ENCODE results near the gene PDCD6IP. TPM values are rescaled to one million over a fixed set of nuclear protein-coding genes. Genes with fewer than 3 reads are reported as not detected.

PDCD6IP gene
- total RNA-seq, 3 donors from 2014 or later, result 152 to 242 (median 204) TPM

DNA sequence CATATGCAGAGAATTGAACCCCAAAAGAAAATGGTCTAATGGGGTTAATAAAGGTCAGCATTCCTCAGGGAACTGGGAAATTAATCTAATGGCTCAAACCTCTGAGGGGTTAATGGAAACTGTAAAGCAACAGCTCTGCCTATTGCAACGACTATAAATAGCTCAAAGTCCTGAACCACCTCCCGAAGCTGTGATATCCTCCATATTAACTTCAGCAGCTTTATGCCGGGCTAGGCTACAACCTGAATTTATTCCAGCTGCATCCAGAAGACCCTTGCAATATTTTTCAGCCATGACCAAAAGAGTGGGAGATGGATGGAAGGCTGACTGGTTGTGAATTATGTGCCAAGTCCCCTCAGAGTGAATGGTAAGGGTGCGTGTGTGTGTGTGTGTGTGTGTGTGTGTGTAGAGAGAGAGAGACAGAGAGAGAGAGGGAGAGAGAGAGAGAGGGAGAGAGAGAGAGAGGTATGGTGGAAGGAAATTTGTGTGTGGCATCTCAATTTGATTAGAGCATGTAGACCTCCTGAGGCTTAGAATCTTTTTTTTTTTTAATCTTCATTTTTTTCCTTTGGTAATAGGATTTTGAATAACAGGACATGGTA lies 109.9 kb downstream of the PDCD6IP start:
- Histone ChIP-seq H3K4me1 (no peaks in the 10 kb centered on the region), H3K36me3 (no peaks in the 10 kb centered on the region), H3K9me3 (no peaks in the 10 kb centered on the region), H3K27me3 (no peaks in the 10 kb centered on the region), H3K27ac (no peak overlapping the region), H3K4me3 (no peak overlapping the region)
- TF ChIP-seq POLR2A (IDR thresholded peaks at IDR 0.05) (no peak), POLR2AphosphoS5 (IDR thresholded peaks at IDR 0.05) (no peak)
- intact Hi-C loops (cut with DNase I; ENCODE audit: low total_unique reads), result no loop called here
- DNase-seq (ENCODE audit: low spot score in 2 of 2), result no peak

- intact Hi-C loops (cut with DNase I; ENCODE audit: low total_unique reads), result no loop called here
- DNase-seq (ENCODE audit: low spot score in 2 of 2), result no peak
- no peak for TF ChIP-seq POLR2A (IDR thresholded peaks at IDR 0.05)
- no peak for TF ChIP-seq CTCF (IDR thresholded peaks at IDR 0.05)
- TF ChIP-seq POLR2AphosphoS5 (IDR thresholded peaks at IDR 0.05), result no peak
- Histone ChIP-seq H3K27me3 (no peaks in the 10 kb centered on the region), H3K4me1 (no peaks in the 10 kb centered on the region), H3K27ac (no peak overlapping the region), H3K4me3 (no peak overlapping the region), H3K9me3 (no peaks in the 10 kb centered on the region), H3K36me3 (no peaks in the 10 kb centered on the region)
Observed at GRCh38 chr3:33909547-33909946, 111.1 kb downstream of the PDCD6IP start.

- no peaks in the 10 kb centered on the region for H3K9me3 ChIP-seq
- no peaks in the 10 kb centered on the region for H3K4me1 ChIP-seq
- H3K27me3 ChIP-seq, result no peaks in the 10 kb centered on the region
- no peak for DNase-seq (ENCODE audit: low spot score in 2 of 2)
- intact Hi-C loops (cut with DNase I; ENCODE audit: low total_unique reads), result no loop called here
- H3K27ac ChIP-seq, result no peak overlapping the region
- no peak overlapping the region for H3K4me3 ChIP-seq
- H3K36me3 ChIP-seq, result no peaks in the 10 kb centered on the region
- TF ChIP-seq POLR2AphosphoS5 (IDR thresholded peaks at IDR 0.05), result no peak
- TF ChIP-seq CTCF (IDR thresholded peaks at IDR 0.05), result no peak
- TF ChIP-seq POLR2A (IDR thresholded peaks at IDR 0.05), result no peak
Observed at GRCh38 chr3:33910031-33910430, 111.6 kb downstream of the PDCD6IP start.

- H3K27ac ChIP-seq, result no peak overlapping the region
- H3K4me3 ChIP-seq, result no peak overlapping the region
- no peak for DNase-seq (ENCODE audit: low spot score in 2 of 2)
- TF ChIP-seq POLR2AphosphoS5 (IDR thresholded peaks at IDR 0.05) (no peak), CTCF (IDR thresholded peaks at IDR 0.05) (no peak), POLR2A (IDR thresholded peaks at IDR 0.05) (no peak)
- H3K4me1 ChIP-seq, result no peaks in the 10 kb centered on the region
- H3K27me3 ChIP-seq, result no peaks in the 10 kb centered on the region
- no peaks in the 10 kb centered on the region for H3K9me3 ChIP-seq
- H3K36me3 ChIP-seq, result no peaks in the 10 kb centered on the region
- intact Hi-C loops (cut with DNase I; ENCODE audit: low total_unique reads), result no loop called here
Observed at GRCh38 chr3:33911525-33912322, 113.3 kb downstream of the PDCD6IP start.

- H3K4me1 ChIP-seq, result no peaks in the 10 kb centered on the region
- intact Hi-C loops (cut with DNase I; ENCODE audit: low total_unique reads), result no loop called here
- H3K36me3 ChIP-seq, result no peaks in the 10 kb centered on the region
- H3K4me3 ChIP-seq, result no peak overlapping the region
- H3K27me3 ChIP-seq, result no peaks in the 10 kb centered on the region
- no peaks in the 10 kb centered on the region for H3K9me3 ChIP-seq
- TF ChIP-seq POLR2A (IDR thresholded peaks at IDR 0.05), result no peak
- no peak overlapping the region for H3K27ac ChIP-seq
- no peak for DNase-seq (ENCODE audit: low spot score in 2 of 2)
Observed at GRCh38 chr3:33914212-33914611, 115.8 kb downstream of the PDCD6IP start.

- H3K4me3 ChIP-seq, result no peak overlapping the region
- H3K36me3 ChIP-seq, result no peaks in the 10 kb centered on the region
- no peaks in the 10 kb centered on the region for H3K9me3 ChIP-seq
- no peak for DNase-seq (ENCODE audit: low spot score in 2 of 2)
- TF ChIP-seq CTCF (IDR thresholded peaks at IDR 0.05) (no peak), POLR2AphosphoS5 (IDR thresholded peaks at IDR 0.05) (no peak), POLR2A (IDR thresholded peaks at IDR 0.05) (no peak)
- no peak overlapping the region for H3K27ac ChIP-seq
- no peaks in the 10 kb centered on the region for H3K4me1 ChIP-seq
- no peaks in the 10 kb centered on the region for H3K27me3 ChIP-seq
- intact Hi-C loops (cut with DNase I; ENCODE audit: low total_unique reads), result no loop called here
Observed at GRCh38 chr3:33914731-33915379, 116.4 kb downstream of the PDCD6IP start.

Measured in breast epithelium (tissue), 4 donors.